GM12873 (cell line): ENCODE measurements around the gene GPR160.

ENCODE experiments used
- CTCF ChIP-seq: IDR thresholded peaks from 2 replicates; pipeline ENCODE4 v1.5.1; 2012; ENCODE audit warnings: low read depth, mild to moderate bottlenecking, moderate library complexity, low read length, control low read depth; ENCODE audit not compliant: insufficient read depth; ENCODE audit errors: missing control alignments

Gene GPR160

GRCh38 chr3:170047133-170047404 is 9.3 kb downstream of the GPR160 start:
- no peak for TF ChIP-seq CTCF

GRCh38 chr3:170049146-170050000 is 11.6 kb downstream of the GPR160 start:
- no peak for TF ChIP-seq CTCF

- no peak for TF ChIP-seq CTCF
Observed at GRCh38 chr3:170050753-170051152, 13.0 kb downstream of the GPR160 start.

- TF ChIP-seq CTCF: no peak
Observed at GRCh38 chr3:170052398-170052797, 14.6 kb downstream of the GPR160 start.

- TF ChIP-seq CTCF: peak; percentile 61
Observed at GRCh38 chr3:170054204-170054603, 16.4 kb downstream of the GPR160 start.

GRCh38 chr3:170055209-170055608 is 17.4 kb downstream of the GPR160 start:
- no peak for TF ChIP-seq CTCF

- no peak for TF ChIP-seq CTCF
Observed at GRCh38 chr3:170056710-170057454, 19.1 kb downstream of the GPR160 start.
